SK-N-SH (cell line): ENCODE data around the gene ALPI. TPM values are rescaled to one million over a fixed set of nuclear protein-coding genes. Genes with fewer than 3 reads are reported as not detected.

Experiments used
- CTCF ChIA-PET: fragments of 300-600, 350-600 bp; formaldehyde crosslinking; extraction: SDS; loops from one replicate; lab custom pipeline; 2021; lab: Yijun Ruan, JAX
- POLR2A ChIA-PET: fragments of 350-600 bp; sonication (Branson Sonifier 250); formaldehyde crosslinking; extraction: SDS; loops from one replicate; lab custom pipeline; 2020; ENCODE audit warnings: antibody characterized with exemption, inconsistent platforms; lab: Yijun Ruan, JAX
- DNase-seq: peaks from one replicate; pipeline ENCODE4 v3.0.0; 2012
- H2AFZ ChIP-seq: fragments of 200-600 bp; sonication (generic); 2 replicates; pipeline ENCODE4 v1.8.1; 2016; ENCODE audit warnings: antibody characterized with exemption, mild to moderate bottlenecking, low read depth
- H3F3A ChIP-seq: fragments of 200-600 bp; sonication (generic); replicated peaks from 2 replicates; pipeline ENCODE3; 2016; ENCODE audit warnings: antibody characterized with exemption, mild to moderate bottlenecking; ENCODE audit not compliant: insufficient read depth
- H3K27ac ChIP-seq, 2 experiments: fragments of 200-500 bp in 1 of 2; fragments of 200-600 bp in 1 of 2; sonication (Bioruptor generic) in 1 of 2; sonication (generic), shearing (Covaris generic) in 1 of 2; 2 replicates each; pipeline versions ENCODE4 v1.5.1 to v1.6.1; 2014 to 2016; ENCODE audit warnings: low read depth in 2 of 2, inconsistent platforms in 1 of 2, low read length in 1 of 2, mild to moderate bottlenecking in 1 of 2, mixed read lengths in 1 of 2
- H3K27me3 ChIP-seq: fragments of 200-600 bp; sonication (generic), shearing (Covaris generic); 2 replicates; pipeline ENCODE4 v1.6.1; 2016; ENCODE audit warnings: mixed run types; ENCODE audit not compliant: insufficient read depth
- H3K36me3 ChIP-seq, 2 experiments: fragments of 200-500 bp in 1 of 2; fragments of 200-600 bp in 1 of 2; sonication (Bioruptor generic) in 1 of 2; sonication (generic) in 1 of 2; replicated peaks in 1 of 2; 2 replicates each; pipeline versions ENCODE3 to v1.5.1; 2014 to 2016; ENCODE audit warnings: low read length in 1 of 2, mild to moderate bottlenecking in 1 of 2; ENCODE audit not compliant: insufficient read depth in 2 of 2, control insufficient read depth in 1 of 2
- H3K4me1 ChIP-seq, 2 experiments: fragments of 200-500 bp in 1 of 2; fragments of 200-600 bp in 1 of 2; sonication (Bioruptor generic) in 1 of 2; sonication (generic), shearing (Covaris generic) in 1 of 2; 2 replicates each; pipeline versions ENCODE4 v1.5.1 to v1.6.1; 2014 to 2016; ENCODE audit warnings: low read depth in 1 of 2, low read length in 1 of 2, mixed run types in 1 of 2; ENCODE audit not compliant: insufficient read depth in 2 of 2, control insufficient read depth in 1 of 2
- H3K4me2 ChIP-seq: fragments of 200-600 bp; sonication (generic), shearing (Covaris generic); 2 replicates; pipeline ENCODE4 v1.6.1; 2017; ENCODE audit warnings: mixed run types
- H3K4me3 ChIP-seq, 2 experiments: fragments of 200-500 bp in 1 of 2; fragments of 200-600 bp in 1 of 2; sonication (Bioruptor generic) in 1 of 2; sonication (generic), shearing (Covaris generic) in 1 of 2; 2 replicates each; pipeline versions ENCODE4 v1.5.1 to v1.8.1; 2014 to 2016; ENCODE audit warnings: low read depth in 2 of 2, inconsistent platforms in 1 of 2, low read length in 1 of 2, mild to moderate bottlenecking in 1 of 2, mixed read lengths in 1 of 2, moderate library complexity in 1 of 2
- H3K79me2 ChIP-seq: fragments of 200-600 bp; sonication (generic); 2 replicates; pipeline ENCODE4 v1.8.1; 2017; ENCODE audit warnings: mild to moderate bottlenecking; ENCODE audit not compliant: insufficient read depth
- H3K9ac ChIP-seq: fragments of 200-600 bp; sonication (generic); 2 replicates; pipeline ENCODE4 v1.6.1; 2017; ENCODE audit warnings: mixed run types
- H3K9me2 ChIP-seq: fragments of 200-600 bp; sonication (generic); 2 replicates; pipeline ENCODE4 v1.6.1; 2017; ENCODE audit warnings: mixed run types
- H3K9me3 ChIP-seq: fragments of 200-600 bp; sonication (generic); 2 replicates; pipeline ENCODE4 v1.6.1; 2017; ENCODE audit warnings: mixed run types, mild to moderate bottlenecking, moderate library complexity
- H4K20me1 ChIP-seq: fragments of 200-600 bp; sonication (generic); 2 replicates; pipeline ENCODE4 v1.6.1; 2017; ENCODE audit warnings: mild to moderate bottlenecking, mixed run types; ENCODE audit not compliant: insufficient read depth
- CHD2 ChIP-seq: fragments of 150-350 bp; IDR thresholded peaks from 2 replicates; pipeline ENCODE4 v1.6.1; 2018; ENCODE audit warnings: low read length; ENCODE audit not compliant: partially characterized antibody
- EZH2phosphoT487 ChIP-seq: fragments of 200-600 bp; sonication (generic); IDR thresholded peaks from 2 replicates; pipeline ENCODE4 v1.6.1; 2017; ENCODE audit warnings: low read depth, mixed run types, mild to moderate bottlenecking, antibody characterized with exemption, moderate library complexity, borderline replicate concordance
- FOXM1 ChIP-seq: IDR thresholded peaks from 2 replicates; pipeline ENCODE4 v1.4.0; 2012; ENCODE audit warnings: low read depth, mild to moderate bottlenecking
- GATA2 ChIP-seq: sonication (generic); formaldehyde crosslinking; IDR thresholded peaks from 2 replicates; pipeline ENCODE4 v1.5.0; 2020; ENCODE audit warnings: mild to moderate bottlenecking, missing genetic modification reagents
- MEF2A ChIP-seq: IDR thresholded peaks from 2 replicates; pipeline ENCODE4 v1.4.0; 2012; ENCODE audit warnings: low read depth, borderline replicate concordance
- MXI1 ChIP-seq: IDR thresholded peaks from 2 replicates; pipeline ENCODE4 v1.6.1; 2012; ENCODE audit warnings: mild to moderate bottlenecking, low read depth, low read length, improper control_type of control experiment
- RCOR1 ChIP-seq: fragments of 150-350 bp; IDR thresholded peaks from 2 replicates; pipeline ENCODE4 v1.6.1; 2017; ENCODE audit warnings: antibody characterized with exemption, low read length
- RFX5 ChIP-seq: IDR thresholded peaks from 2 replicates; pipeline ENCODE4 v1.6.1; 2012; ENCODE audit warnings: mild to moderate bottlenecking, improper control_type of control experiment, low read length
- SMC3 ChIP-seq: IDR thresholded peaks from 2 replicates; pipeline ENCODE4 v1.6.1; 2012; ENCODE audit warnings: low read depth, low read length, improper control_type of control experiment
- TAF1 ChIP-seq: IDR thresholded peaks from 2 replicates; pipeline ENCODE4 v1.6.1; 2012; ENCODE audit warnings: low read depth, mild to moderate bottlenecking, low read length, moderate library complexity, borderline replicate concordance
- TEAD4 ChIP-seq: IDR thresholded peaks from 2 replicates; pipeline ENCODE4 v1.4.0; 2012; ENCODE audit warnings: mild to moderate bottlenecking, borderline replicate concordance; ENCODE audit not compliant: insufficient read depth
- YY1 ChIP-seq: IDR thresholded peaks from 2 replicates; pipeline ENCODE4 v1.4.0; 2012; ENCODE audit warnings: low read depth, mild to moderate bottlenecking
- WGBS: methylation state at CpG from one replicate; pipeline ENCODE4 v1.1.6; 2017; ENCODE audit warnings: low lambda C conversion rate; 5-methylcytosine and 5-hydroxymethylcytosine counted together
- polyA plus RNA-seq, 3 experiments: library from polyadenylated mRNA; depleted of rRNA; stranded (reverse); fragments of >200 nt; gene quantifications; 2 replicates each; pipeline ENCODE4 v1.2.3, GENCODE V29; 2012
- TF ChIP-seq, protein P1 (sequence below): IDR thresholded peaks from 2 replicates; pipeline ENCODE4 v1.4.0; 2012; ENCODE audit warnings: low read depth, borderline replicate concordance
- TF ChIP-seq, protein P2 (sequence below): IDR thresholded peaks from 2 replicates; pipeline ENCODE4 v1.6.1; 2012; ENCODE audit warnings: mild to moderate bottlenecking, low read depth, low read length, moderate library complexity
- TF ChIP-seq, protein P3 (sequence below): IDR thresholded peaks from 2 replicates; pipeline ENCODE4 v1.4.0; 2012; ENCODE audit warnings: low read depth, borderline replicate concordance

Gene ALPI
- polyA plus RNA-seq, 1 of the 3 experiments (the other 2 are of a cell fraction), result not detected

DNA sequence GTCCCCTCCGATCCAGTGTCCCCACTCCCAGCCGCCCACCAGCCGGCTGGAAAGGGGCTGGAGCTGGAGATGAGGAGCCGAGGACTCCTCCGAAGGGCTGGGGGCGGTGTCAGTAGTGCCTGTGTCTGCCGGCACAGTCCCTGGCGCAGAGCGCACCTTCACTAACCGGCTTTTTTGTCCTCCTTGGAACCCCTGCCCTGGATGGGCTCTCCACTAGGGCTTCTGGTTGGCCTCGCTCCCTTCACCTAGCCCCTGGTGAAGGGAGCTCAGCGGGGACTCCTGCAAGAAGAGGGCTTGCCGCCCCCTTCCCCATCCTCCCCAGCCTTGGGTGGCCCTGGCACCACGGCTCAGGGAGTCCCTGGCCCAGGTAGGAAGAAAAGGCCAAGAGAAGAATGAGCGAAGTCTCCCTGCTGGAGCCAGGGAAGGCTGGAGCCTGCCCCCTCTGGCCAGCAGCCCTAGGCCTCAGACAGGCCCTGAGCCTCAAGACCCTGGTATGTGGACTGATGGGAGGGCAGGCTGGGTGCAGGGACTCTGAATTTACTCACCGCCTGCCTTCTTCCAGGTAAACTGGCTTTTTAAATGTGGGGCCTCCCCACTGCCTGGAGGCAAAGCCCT, 32.3 kb downstream of the ALPI start:
- POLR2A ChIA-PET, result no interaction called here
- Histone ChIP-seq H3K27ac (no peak overlapping the region), H3K9ac (no peak overlapping the region), H3F3A (no peaks in the 10 kb centered on the region), H3K4me2 (no peak overlapping the region), H2AFZ (no peak overlapping the region), H3K27me3 (peaks cover 18% of the 10 kb centered on the region), H3K4me1 (peaks cover 0 to 4% of the 10 kb centered on the region in 2 experiments; a peak in 1 of 4 replicates), H4K20me1 (no peaks in the 10 kb centered on the region), H3K4me3 (no peak overlapping the region), H3K9me3 (no peaks in the 10 kb centered on the region), H3K79me2 (no peaks in the 10 kb centered on the region), H3K9me2 (no peaks in the 10 kb centered on the region), H3K36me3 (no peaks in the 10 kb centered on the region)
- WGBS, result 93% methylated on average over 6 of the region's 16 CpGs
- TF ChIP-seq MEF2A (no peak), SMC3 (no peak), YY1 (no peak), TEAD4 (no peak), EZH2phosphoT487 (no peak), GATA2 (CRISPR knock-in tag) (no peak), RFX5 (no peak), MXI1 (no peak), CHD2 (no peak), TAF1 (no peak), FOXM1 (no peak), RCOR1 (no peak)
- TF ChIP-seq, protein P1, sequence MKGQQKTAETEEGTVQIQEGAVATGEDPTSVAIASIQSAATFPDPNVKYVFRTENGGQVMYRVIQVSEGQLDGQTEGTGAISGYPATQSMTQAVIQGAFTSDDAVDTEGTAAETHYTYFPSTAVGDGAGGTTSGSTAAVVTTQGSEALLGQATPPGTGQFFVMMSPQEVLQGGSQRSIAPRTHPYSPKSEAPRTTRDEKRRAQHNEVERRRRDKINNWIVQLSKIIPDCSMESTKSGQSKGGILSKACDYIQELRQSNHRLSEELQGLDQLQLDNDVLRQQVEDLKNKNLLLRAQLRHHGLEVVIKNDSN, result no peak
- TF ChIP-seq, protein P2, sequence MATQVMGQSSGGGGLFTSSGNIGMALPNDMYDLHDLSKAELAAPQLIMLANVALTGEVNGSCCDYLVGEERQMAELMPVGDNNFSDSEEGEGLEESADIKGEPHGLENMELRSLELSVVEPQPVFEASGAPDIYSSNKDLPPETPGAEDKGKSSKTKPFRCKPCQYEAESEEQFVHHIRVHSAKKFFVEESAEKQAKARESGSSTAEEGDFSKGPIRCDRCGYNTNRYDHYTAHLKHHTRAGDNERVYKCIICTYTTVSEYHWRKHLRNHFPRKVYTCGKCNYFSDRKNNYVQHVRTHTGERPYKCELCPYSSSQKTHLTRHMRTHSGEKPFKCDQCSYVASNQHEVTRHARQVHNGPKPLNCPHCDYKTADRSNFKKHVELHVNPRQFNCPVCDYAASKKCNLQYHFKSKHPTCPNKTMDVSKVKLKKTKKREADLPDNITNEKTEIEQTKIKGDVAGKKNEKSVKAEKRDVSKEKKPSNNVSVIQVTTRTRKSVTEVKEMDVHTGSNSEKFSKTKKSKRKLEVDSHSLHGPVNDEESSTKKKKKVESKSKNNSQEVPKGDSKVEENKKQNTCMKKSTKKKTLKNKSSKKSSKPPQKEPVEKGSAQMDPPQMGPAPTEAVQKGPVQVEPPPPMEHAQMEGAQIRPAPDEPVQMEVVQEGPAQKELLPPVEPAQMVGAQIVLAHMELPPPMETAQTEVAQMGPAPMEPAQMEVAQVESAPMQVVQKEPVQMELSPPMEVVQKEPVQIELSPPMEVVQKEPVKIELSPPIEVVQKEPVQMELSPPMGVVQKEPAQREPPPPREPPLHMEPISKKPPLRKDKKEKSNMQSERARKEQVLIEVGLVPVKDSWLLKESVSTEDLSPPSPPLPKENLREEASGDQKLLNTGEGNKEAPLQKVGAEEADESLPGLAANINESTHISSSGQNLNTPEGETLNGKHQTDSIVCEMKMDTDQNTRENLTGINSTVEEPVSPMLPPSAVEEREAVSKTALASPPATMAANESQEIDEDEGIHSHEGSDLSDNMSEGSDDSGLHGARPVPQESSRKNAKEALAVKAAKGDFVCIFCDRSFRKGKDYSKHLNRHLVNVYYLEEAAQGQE, result no peak
- TF ChIP-seq, protein P3, sequence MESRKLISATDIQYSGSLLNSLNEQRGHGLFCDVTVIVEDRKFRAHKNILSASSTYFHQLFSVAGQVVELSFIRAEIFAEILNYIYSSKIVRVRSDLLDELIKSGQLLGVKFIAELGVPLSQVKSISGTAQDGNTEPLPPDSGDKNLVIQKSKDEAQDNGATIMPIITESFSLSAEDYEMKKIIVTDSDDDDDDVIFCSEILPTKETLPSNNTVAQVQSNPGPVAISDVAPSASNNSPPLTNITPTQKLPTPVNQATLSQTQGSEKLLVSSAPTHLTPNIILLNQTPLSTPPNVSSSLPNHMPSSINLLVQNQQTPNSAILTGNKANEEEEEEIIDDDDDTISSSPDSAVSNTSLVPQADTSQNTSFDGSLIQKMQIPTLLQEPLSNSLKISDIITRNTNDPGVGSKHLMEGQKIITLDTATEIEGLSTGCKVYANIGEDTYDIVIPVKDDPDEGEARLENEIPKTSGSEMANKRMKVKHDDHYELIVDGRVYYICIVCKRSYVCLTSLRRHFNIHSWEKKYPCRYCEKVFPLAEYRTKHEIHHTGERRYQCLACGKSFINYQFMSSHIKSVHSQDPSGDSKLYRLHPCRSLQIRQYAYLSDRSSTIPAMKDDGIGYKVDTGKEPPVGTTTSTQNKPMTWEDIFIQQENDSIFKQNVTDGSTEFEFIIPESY, result no peak
- DNase-seq, result peak; percentile 43
- CTCF ChIA-PET, result interaction anchor here (1.5 kb wide), 1 partner anchor 44 kb away, joined by 3 read pairs; no protein-coding TSS in a partner anchor
